A549 (cell line): ENCODE results near the gene TRAPPC12. TPM values are rescaled to one million over a fixed set of nuclear protein-coding genes. Genes with fewer than 3 reads are reported as not detected.

Source experiments
- ATAC-seq, 2 experiments: fragments of 200-7000 bp in 1 of 2; fragments of >200 bp in 1 of 2; cut with Nextera tagmentation in 1 of 2; cut with Tn5 transposase in 1 of 2; 3 replicates each; pipeline versions ENCODE4 v1.8.0 to v1.9.1; 2018 to 2020; ENCODE audit warnings: mild to moderate bottlenecking in 1 of 2, moderate library complexity in 1 of 2
- CTCF ChIA-PET: fragments of 300-600 bp; sonication (Branson Sonifier 250); formaldehyde crosslinking; extraction: SDS; loops from one replicate; lab custom pipeline; 2021; ENCODE audit warnings: antibody characterized with exemption, inconsistent platforms; lab: Yijun Ruan, JAX
- POLR2A ChIA-PET: fragments of 350-600 bp; formaldehyde crosslinking; extraction: SDS; loops from one replicate; lab custom pipeline; 2021; ENCODE audit warnings: antibody characterized with exemption, inconsistent platforms; lab: Yijun Ruan, JAX
- DNase-seq, 2 experiments: peaks; one replicate each; pipeline versions ENCODE4 v3.0.0 to v3.0.0-alpha.2; 2011 to 2016; ENCODE audit warnings: low read depth in 1 of 2, low spot score in 1 of 2
- FAIRE-seq: peaks from 2 replicates; lab custom pipeline; 2011; peaks lifted over from hg19 to GRCh38; lab: Jason Lieb, UNC
- H3K27ac ChIP-seq, 2 experiments: fragments of >200 bp; sonication (Bioruptor Twin); formaldehyde crosslinking; 3 replicates each; pipeline ENCODE4 v1.5.1; 2016 to 2017
- H3K4me1 ChIP-seq: fragments of >200 bp; sonication (Bioruptor Twin); formaldehyde crosslinking; 3 replicates; pipeline ENCODE4 v1.6.1; 2016
- H3K4me2 ChIP-seq: fragments of >200 bp; sonication (Bioruptor Twin); formaldehyde crosslinking; 3 replicates; pipeline ENCODE4 v1.6.1; 2016
- H3K4me3 ChIP-seq: fragments of >200 bp; sonication (Bioruptor Twin); formaldehyde crosslinking; 3 replicates; pipeline ENCODE4 v1.5.1; 2016
- H3K9me3 ChIP-seq: fragments of >200 bp; sonication (Bioruptor Twin); formaldehyde crosslinking; 3 replicates; pipeline ENCODE4 v1.6.1; 2016
- CBX2 ChIP-seq: fragments of 200-600 bp; sonication (generic); IDR thresholded peaks from 2 replicates; pipeline ENCODE4 v1.6.1; 2016; ENCODE audit warnings: low read depth, mild to moderate bottlenecking, borderline replicate concordance
- CBX8 ChIP-seq: fragments of 200-600 bp; sonication (generic); IDR thresholded peaks from 2 replicates; pipeline ENCODE4 v1.6.1; 2016
- CEBPB ChIP-seq, 2 experiments: fragments of >200 bp in 1 of 2; sonication (Bioruptor Twin) in 1 of 2; formaldehyde crosslinking in 1 of 2; IDR thresholded peaks; 2 replicates each; pipeline ENCODE4 v1.6.1; 2012 to 2016
- CHD4 ChIP-seq: fragments of 200-600 bp; sonication (generic); IDR thresholded peaks from 2 replicates; pipeline ENCODE4 v1.6.1; 2016; ENCODE audit warnings: antibody characterized with exemption, mild to moderate bottlenecking, borderline replicate concordance
- E2F6 ChIP-seq: IDR thresholded peaks from 2 replicates; pipeline ENCODE4 v1.6.1; 2012; ENCODE audit warnings: low read depth, borderline replicate concordance
- ESRRA ChIP-seq: fragments of 150-350 bp; IDR thresholded peaks from 2 replicates; pipeline ENCODE4 v1.6.1; 2014; ENCODE audit warnings: mild to moderate bottlenecking, low read length, borderline replicate concordance
- FOXS1 ChIP-seq: fragments of 250-450 bp; sonication (Bioruptor Pico); IDR thresholded peaks from 2 replicates; pipeline ENCODE4 v1.5.0; 2020; ENCODE audit warnings: mild to moderate bottlenecking, moderate library complexity
- GATA3 ChIP-seq: IDR thresholded peaks from 2 replicates; pipeline ENCODE4 v1.6.1; 2012; ENCODE audit warnings: borderline replicate concordance
- HES2 ChIP-seq: fragments of >200 bp; sonication (Bioruptor Twin); formaldehyde crosslinking; IDR thresholded peaks from 2 replicates; pipeline ENCODE4 v1.6.1; 2016
- HOXB5 ChIP-seq: fragments of 250-450 bp; sonication (Bioruptor Pico); IDR thresholded peaks from 2 replicates; pipeline ENCODE4 v1.5.0; 2020; ENCODE audit warnings: mild to moderate bottlenecking, moderate library complexity
- JUNB ChIP-seq: fragments of >200 bp; sonication (Bioruptor Twin); formaldehyde crosslinking; IDR thresholded peaks from 2 replicates; pipeline ENCODE4 v1.6.1; 2016
- KDM5A ChIP-seq: fragments of 200-600 bp; sonication (generic); IDR thresholded peaks from 2 replicates; pipeline ENCODE4 v1.6.1; 2016; ENCODE audit warnings: antibody characterized with exemption, mild to moderate bottlenecking
- MAFK ChIP-seq: fragments of 450-650 bp; IDR thresholded peaks from 2 replicates; pipeline ENCODE4 v1.6.1; 2014; ENCODE audit not compliant: partially characterized antibody
- NPAS2 ChIP-seq: fragments of 250-450 bp; sonication (Bioruptor Pico); IDR thresholded peaks from 2 replicates; pipeline ENCODE4 v1.8.0; 2022; ENCODE audit warnings: mild to moderate bottlenecking, moderate library complexity, borderline replicate concordance
- NR3C1 ChIP-seq: fragments of >200 bp; sonication (Bioruptor Twin); formaldehyde crosslinking; IDR thresholded peaks from 3 replicates; pipeline ENCODE4 v1.6.1; 2017
- PHF8 ChIP-seq: fragments of 200-600 bp; sonication (generic); IDR thresholded peaks from 2 replicates; pipeline ENCODE4 v1.6.1; 2016; ENCODE audit warnings: low read depth, mild to moderate bottlenecking, antibody characterized with exemption, moderate library complexity, borderline replicate concordance
- RAD21 ChIP-seq, 2 experiments: fragments of >200 bp in 1 of 2; sonication (Bioruptor Twin) in 1 of 2; formaldehyde crosslinking in 1 of 2; IDR thresholded peaks in 1 of 2; conservative IDR thresholded peaks in 1 of 2; 2 replicates in 1 of 2; 3 replicates in 1 of 2; pipeline ENCODE4 v1.6.1; 2012 to 2018; ENCODE audit warnings: inconsistent platforms in 1 of 2
- RCOR1 ChIP-seq: fragments of 150-350 bp; IDR thresholded peaks from 2 replicates; pipeline ENCODE4 v1.6.1; 2014; ENCODE audit warnings: antibody characterized with exemption, low read length, low read depth
- RNF2 ChIP-seq: fragments of 200-600 bp; sonication (generic); IDR thresholded peaks from 2 replicates; pipeline ENCODE4 v1.6.1; 2016; ENCODE audit warnings: low read depth, mild to moderate bottlenecking, antibody characterized with exemption, moderate library complexity, borderline replicate concordance
- TP53 ChIP-seq: fragments of 250-450 bp; sonication (Bioruptor Pico); IDR thresholded peaks from 2 replicates; pipeline ENCODE4 v1.5.0; 2021; ENCODE audit warnings: mild to moderate bottlenecking, moderate library complexity
- USF2 ChIP-seq: fragments of 450-650 bp; IDR thresholded peaks from 2 replicates; pipeline ENCODE4 v1.6.1; 2014; ENCODE audit warnings: antibody characterized with exemption
- ZC3H11A ChIP-seq: fragments of 450-650 bp; IDR thresholded peaks from 2 replicates; pipeline ENCODE4 v1.6.1; 2014; ENCODE audit warnings: antibody characterized with exemption, mild to moderate bottlenecking
- ZFP36 ChIP-seq: fragments of 450-650 bp; IDR thresholded peaks from 2 replicates; pipeline ENCODE4 v1.6.1; 2014; ENCODE audit warnings: borderline replicate concordance; ENCODE audit not compliant: partially characterized antibody
- WGBS: methylation state at CpG from one replicate; pipeline ENCODE4 v1.1.6; 2017; ENCODE audit errors: missing lambda C conversion rate; 5-methylcytosine and 5-hydroxymethylcytosine counted together
- polyA plus RNA-seq, 4 experiments: library from polyadenylated mRNA; depleted of rRNA in 3 of 4; stranded (reverse); fragments of >200 nt; fragmentation: RNase III in 1 of 4; extraction: RNeasy Plus Mini Kit Qiagen cat#74134 plus additional on column Dnase treatment in 1 of 4; gene quantifications; 2 replicates in 3 of 4; 3 replicates in 1 of 4; pipeline ENCODE4 v1.2.3, GENCODE V29; 2011 to 2017
- TF ChIP-seq, protein P1 (sequence below): fragments of 250-450 bp; sonication (Bioruptor Pico); IDR thresholded peaks from 2 replicates; pipeline ENCODE4 v1.5.0; 2020; ENCODE audit warnings: low read depth, mild to moderate bottlenecking, moderate library complexity
- TF ChIP-seq, protein P2 (sequence below): fragments of 150-350 bp; IDR thresholded peaks from 2 replicates; pipeline ENCODE4 v1.6.1; 2014; ENCODE audit warnings: low read depth, mild to moderate bottlenecking, low read length

The TRAPPC12 gene
- polyA plus RNA-seq, 2 of the 4 experiments (the other 2 are of a cell fraction) = 42.3 to 55.0 TPM

DNA sequence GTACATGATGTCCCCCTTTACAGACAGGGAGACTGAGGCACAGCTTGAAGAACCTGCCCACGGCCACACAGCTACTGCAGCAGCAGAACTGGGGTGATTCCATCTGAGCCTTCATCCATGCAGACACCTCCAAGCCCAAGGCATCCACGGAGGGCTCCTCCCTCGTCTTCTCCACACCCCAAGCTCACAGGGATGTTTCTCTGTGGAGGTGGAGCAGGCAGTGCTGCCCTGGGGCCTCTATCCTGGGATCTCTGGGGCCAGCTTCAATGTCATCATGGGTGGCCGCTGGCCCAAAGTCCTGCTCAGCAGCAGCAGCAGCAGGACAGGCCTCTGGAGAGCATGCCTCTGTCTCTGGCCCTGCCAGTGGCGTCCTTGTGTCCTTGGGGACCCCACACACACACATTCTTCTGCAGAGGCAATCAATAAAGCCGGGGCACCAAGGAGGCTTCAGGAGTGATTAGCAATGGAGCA is 108.6 kb downstream of the TRAPPC12 start (continued):
- TF ChIP-seq CBX2 (no peak), USF2 (no peak), E2F6 (no peak), RAD21 (conservative IDR thresholded peaks at IDR 0.05 in 1 of 2, IDR thresholded peaks at IDR 0.05 in 1 of 2) (no peak), CHD4 (no peak), CBX8 (no peak), NR3C1 (no peak)
- TF ChIP-seq, protein P1, sequence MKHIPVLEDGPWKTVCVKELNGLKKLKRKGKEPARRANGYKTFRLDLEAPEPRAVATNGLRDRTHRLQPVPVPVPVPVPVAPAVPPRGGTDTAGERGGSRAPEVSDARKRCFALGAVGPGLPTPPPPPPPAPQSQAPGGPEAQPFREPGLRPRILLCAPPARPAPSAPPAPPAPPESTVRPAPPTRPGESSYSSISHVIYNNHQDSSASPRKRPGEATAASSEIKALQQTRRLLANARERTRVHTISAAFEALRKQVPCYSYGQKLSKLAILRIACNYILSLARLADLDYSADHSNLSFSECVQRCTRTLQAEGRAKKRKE (CRISPR knock-in tag) = no peak

DNA sequence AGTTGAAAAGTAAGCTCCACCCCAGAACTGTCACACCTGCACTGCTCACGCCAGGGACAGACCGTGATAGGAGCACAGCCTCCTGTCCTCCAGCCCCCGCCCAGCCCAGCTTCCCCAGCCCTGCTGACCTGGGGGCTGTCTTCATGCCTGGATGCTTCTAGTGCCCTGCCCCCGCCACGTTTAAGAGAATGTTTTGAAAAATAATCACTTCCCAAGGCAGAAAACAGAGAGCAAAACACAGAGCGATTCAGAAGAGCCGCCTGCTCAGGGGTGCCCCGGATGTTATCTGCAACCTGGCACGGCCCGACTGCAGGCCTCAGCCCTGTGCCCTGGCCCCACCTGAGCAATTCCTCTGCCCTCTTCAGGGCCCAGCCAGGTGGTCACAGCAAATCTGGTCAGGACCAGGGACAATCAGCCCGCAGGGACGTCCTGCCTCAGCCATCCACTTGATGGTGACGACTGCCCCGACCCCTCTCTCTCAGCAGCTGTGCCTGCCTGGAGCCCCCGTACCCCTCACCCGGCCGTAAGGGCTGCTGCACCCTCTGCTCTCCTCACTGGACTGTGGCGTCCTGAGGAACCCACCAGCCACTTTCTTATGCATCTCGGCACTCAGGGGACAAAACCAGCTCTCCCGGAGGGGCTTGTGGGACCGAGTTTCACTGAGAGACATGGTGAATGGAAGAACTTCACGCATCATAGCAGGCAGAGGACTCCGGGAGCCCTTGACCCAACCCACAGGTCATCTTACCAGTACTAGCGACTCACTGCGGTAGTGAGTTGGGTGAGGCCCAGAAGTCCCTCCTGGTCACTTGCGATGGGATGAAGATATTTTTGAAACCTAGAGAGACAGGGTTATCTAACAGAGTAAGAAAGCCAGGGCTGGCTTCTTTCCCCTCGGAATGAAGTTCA is 109.6 kb downstream of the TRAPPC12 start:
- Histone ChIP-seq H3K4me3 (no peak overlapping the region), H3K9me3 (no peaks in the 10 kb centered on the region), H3K27ac (no peak overlapping the region), H3K4me2 (no peak overlapping the region), H3K4me1 (no peaks in the 10 kb centered on the region)
- ChIA-PET POLR2A (no interaction called here), CTCF (interaction anchor here (1.8 kb wide), 1 partner anchor 66 kb away, joined by 4 read pairs; no protein-coding TSS in a partner anchor)
- FAIRE-seq (no peak), ATAC-seq (no peak), DNase-seq (no peak)
- no peak for TF ChIP-seq JUNB
- TF ChIP-seq ZFP36 = no peak
- TF ChIP-seq HES2 = no peak
- TF ChIP-seq HOXB5 (CRISPR knock-in tag) = no peak
- no peak for TF ChIP-seq ESRRA
- TF ChIP-seq CBX2 = no peak
- no peak for TF ChIP-seq NPAS2 (CRISPR knock-in tag)
- TF ChIP-seq FOXS1 (CRISPR knock-in tag) = no peak
- TF ChIP-seq, protein P2, sequence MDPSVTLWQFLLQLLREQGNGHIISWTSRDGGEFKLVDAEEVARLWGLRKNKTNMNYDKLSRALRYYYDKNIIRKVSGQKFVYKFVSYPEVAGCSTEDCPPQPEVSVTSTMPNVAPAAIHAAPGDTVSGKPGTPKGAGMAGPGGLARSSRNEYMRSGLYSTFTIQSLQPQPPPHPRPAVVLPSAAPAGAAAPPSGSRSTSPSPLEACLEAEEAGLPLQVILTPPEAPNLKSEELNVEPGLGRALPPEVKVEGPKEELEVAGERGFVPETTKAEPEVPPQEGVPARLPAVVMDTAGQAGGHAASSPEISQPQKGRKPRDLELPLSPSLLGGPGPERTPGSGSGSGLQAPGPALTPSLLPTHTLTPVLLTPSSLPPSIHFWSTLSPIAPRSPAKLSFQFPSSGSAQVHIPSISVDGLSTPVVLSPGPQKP = no peak
- no peak for TF ChIP-seq CEBPB (IDR thresholded peaks at IDR 0.05)
- no peak for TF ChIP-seq PHF8
- 88% methylated on average over 25 of the region's 27 CpGs for WGBS

DNA sequence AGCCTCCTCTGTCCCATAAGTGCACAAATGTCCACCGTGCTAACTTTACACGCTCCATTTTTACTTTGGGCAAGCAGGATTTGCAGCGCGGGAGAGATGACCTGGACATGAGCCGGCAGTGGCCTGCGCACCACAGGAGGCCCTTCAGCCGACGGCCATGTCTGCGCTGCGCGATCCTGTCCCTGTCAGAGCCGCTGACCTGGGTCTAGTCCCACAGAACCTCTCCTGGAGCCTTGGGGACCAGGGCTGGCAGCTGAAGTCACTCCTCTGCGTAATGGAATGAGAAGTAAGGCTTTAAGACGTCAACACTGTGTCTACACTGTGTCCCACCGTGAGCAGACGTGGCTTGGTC is 110.2 kb downstream of the TRAPPC12 start:
- no peak for ATAC-seq
- no peak for FAIRE-seq
- Histone ChIP-seq H3K4me1 (no peaks in the 10 kb centered on the region), H3K4me3 (no peak overlapping the region), H3K4me2 (no peak overlapping the region), H3K27ac (no peak overlapping the region), H3K9me3 (no peaks in the 10 kb centered on the region)
- ChIA-PET POLR2A (no interaction called here), CTCF (interaction anchor here (0.7 to 1.5 kb wide), 3 partner anchors 11 to 43 kb away, joined by 3 to 4 read pairs (median 3); no protein-coding TSS in a partner anchor)
- DNase-seq = no peak
- 90% methylated on average over 16 of the region's 16 CpGs for WGBS
- TF ChIP-seq RCOR1 = no peak
- TF ChIP-seq MAFK = no peak
- no peak for TF ChIP-seq GATA3
- TF ChIP-seq ZC3H11A = no peak
- no peak for TF ChIP-seq CEBPB (IDR thresholded peaks at IDR 0.05)
- TF ChIP-seq RNF2 = no peak
- TF ChIP-seq KDM5A = no peak
- no peak for TF ChIP-seq CHD4
- TF ChIP-seq PHF8 = no peak
- TF ChIP-seq TP53 (CRISPR knock-in tag) = no peak
